ENCODE measurements around the gene KBTBD3.

Gene KBTBD3

GRCh38 chr11:106076919-106077608 lies at the start of gene KBTBD3:
KBTBD3 (minus strand) TSS chr11:106077347; CDS start chr11:106059097, 18,250 bp downstream.
- DNase-seq (ENCODE audit: low spot score) = peak; percentile 100

- DNase-seq (ENCODE audit: low spot score) = no peak
Measured at GRCh38 chr11:106121570-106122320, 44.6 kb upstream of the KBTBD3 start.

GRCh38 chr11:106105986-106106385 lies 28.8 kb upstream of the KBTBD3 start:
- no peak for DNase-seq (ENCODE audit: low spot score)

- no peak for DNase-seq (ENCODE audit: low spot score)
Measured at GRCh38 chr11:106101819-106102218, 24.7 kb upstream of the KBTBD3 start.

- DNase-seq (ENCODE audit: low spot score) = no peak
Measured at GRCh38 chr11:106101370-106101769, 24.2 kb upstream of the KBTBD3 start.

GRCh38 chr11:106098893-106099553 lies 21.9 kb upstream of the KBTBD3 start:
- DNase-seq (ENCODE audit: low spot score) = no peak

- no peak for DNase-seq (ENCODE audit: low spot score)
Measured at GRCh38 chr11:106092446-106092845, 15.3 kb upstream of the KBTBD3 start.

- no peak for DNase-seq (ENCODE audit: low spot score)
Measured at GRCh38 chr11:106091480-106092123, 14.5 kb upstream of the KBTBD3 start.

- DNase-seq (ENCODE audit: low spot score) = no peak
Measured at GRCh38 chr11:106088896-106089295, 11.7 kb upstream of the KBTBD3 start.

GRCh38 chr11:106087815-106088435 lies 10.8 kb upstream of the KBTBD3 start:
- peak; percentile 71 for DNase-seq (ENCODE audit: low spot score)

GRCh38 chr11:106086850-106087249 lies 9.7 kb upstream of the KBTBD3 start:
- peak; percentile 42 for DNase-seq (ENCODE audit: low spot score)

GRCh38 chr11:106086135-106086534 lies 9.0 kb upstream of the KBTBD3 start:
- DNase-seq (ENCODE audit: low spot score) = no peak

- no peak for DNase-seq (ENCODE audit: low spot score)
Measured at GRCh38 chr11:106082096-106082495, 4.9 kb upstream of the KBTBD3 start.

- peak; percentile 59 for DNase-seq (ENCODE audit: low spot score)
Measured at GRCh38 chr11:106077609-106078455, 685 bp upstream of the KBTBD3 start, which contains the start of gene AASDHPPT. AASDHPPT (plus strand) TSS chr11:106077662; CDS start chr11:106077711, 49 bp downstream.

- DNase-seq (ENCODE audit: low spot score) = peak; percentile 85
Measured at GRCh38 chr11:106076171-106076918, 802 bp downstream of the KBTBD3 start.

GRCh38 chr11:106072804-106073203 lies 4.3 kb downstream of the KBTBD3 start:
- DNase-seq (ENCODE audit: low spot score) = peak; percentile 73

GRCh38 chr11:106070606-106071005 lies 6.5 kb downstream of the KBTBD3 start:
- DNase-seq (ENCODE audit: low spot score) = no peak

GRCh38 chr11:106063009-106063408 lies 14.1 kb downstream of the KBTBD3 start:
- DNase-seq (ENCODE audit: low spot score) = no peak

- no peak for DNase-seq (ENCODE audit: low spot score)
Measured at GRCh38 chr11:106061954-106062949, 14.9 kb downstream of the KBTBD3 start.

Data from pons (tissue), 1 donor.